ENCODE measurements around the gene ARSD. TPM values are rescaled to one million over a fixed set of nuclear protein-coding genes. Genes with fewer than 3 reads are reported as not detected.

The ARSD gene
- total RNA-seq, 1 donor from 2014 or later, result 19.8 TPM

DNA sequence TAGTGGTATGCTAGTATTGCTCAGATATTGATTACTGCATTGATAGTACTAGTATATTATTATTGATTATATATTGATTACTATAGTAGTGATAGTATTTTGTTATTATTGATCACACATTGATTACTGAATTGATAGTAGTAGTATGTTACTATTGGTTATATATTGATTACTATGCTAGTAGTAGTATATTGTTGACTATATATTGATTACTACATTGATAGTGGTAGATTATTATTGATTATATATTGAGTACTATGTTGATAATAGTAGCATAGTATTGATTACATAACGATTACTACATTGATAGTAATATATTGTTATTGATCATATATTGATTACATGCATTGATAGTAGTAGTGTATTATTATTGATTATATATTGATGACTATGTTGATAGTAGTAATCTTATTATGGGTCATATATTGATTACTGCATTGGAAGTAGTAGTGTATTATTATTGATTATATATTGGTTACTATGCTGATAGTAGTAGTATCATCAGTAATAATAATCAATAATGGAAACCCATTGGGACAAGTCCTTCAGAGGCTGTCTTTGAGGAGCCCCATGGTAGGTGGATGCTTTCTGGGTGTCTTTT, 69.8 kb downstream of the ARSD start:
- H3K9me3 Mint-ChIP-seq (ENCODE audit: unreplicated experiment), result no peaks in the 10 kb centered on the region
- H3K36me3 Mint-ChIP-seq (ENCODE audit: low read depth, unreplicated experiment), result peaks cover 3% of the 10 kb centered on the region
- H3K4me3 Mint-ChIP-seq (ENCODE audit: unreplicated experiment), result no peak overlapping the region
- no peaks in the 10 kb centered on the region for H3K4me1 Mint-ChIP-seq (ENCODE audit: unreplicated experiment)
- TF ChIP-seq, protein P1, sequence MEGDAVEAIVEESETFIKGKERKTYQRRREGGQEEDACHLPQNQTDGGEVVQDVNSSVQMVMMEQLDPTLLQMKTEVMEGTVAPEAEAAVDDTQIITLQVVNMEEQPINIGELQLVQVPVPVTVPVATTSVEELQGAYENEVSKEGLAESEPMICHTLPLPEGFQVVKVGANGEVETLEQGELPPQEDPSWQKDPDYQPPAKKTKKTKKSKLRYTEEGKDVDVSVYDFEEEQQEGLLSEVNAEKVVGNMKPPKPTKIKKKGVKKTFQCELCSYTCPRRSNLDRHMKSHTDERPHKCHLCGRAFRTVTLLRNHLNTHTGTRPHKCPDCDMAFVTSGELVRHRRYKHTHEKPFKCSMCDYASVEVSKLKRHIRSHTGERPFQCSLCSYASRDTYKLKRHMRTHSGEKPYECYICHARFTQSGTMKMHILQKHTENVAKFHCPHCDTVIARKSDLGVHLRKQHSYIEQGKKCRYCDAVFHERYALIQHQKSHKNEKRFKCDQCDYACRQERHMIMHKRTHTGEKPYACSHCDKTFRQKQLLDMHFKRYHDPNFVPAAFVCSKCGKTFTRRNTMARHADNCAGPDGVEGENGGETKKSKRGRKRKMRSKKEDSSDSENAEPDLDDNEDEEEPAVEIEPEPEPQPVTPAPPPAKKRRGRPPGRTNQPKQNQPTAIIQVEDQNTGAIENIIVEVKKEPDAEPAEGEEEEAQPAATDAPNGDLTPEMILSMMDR (IDR thresholded peaks at IDR 0.05; ENCODE audit: unreplicated experiment), result no peak
- DNase-seq (ENCODE audit: low spot score), result no peak
- H3K27ac Mint-ChIP-seq (ENCODE audit: unreplicated experiment), result no peak overlapping the region
- H3K27me3 Mint-ChIP-seq (ENCODE audit: unreplicated experiment), result no peaks in the 10 kb centered on the region

DNA sequence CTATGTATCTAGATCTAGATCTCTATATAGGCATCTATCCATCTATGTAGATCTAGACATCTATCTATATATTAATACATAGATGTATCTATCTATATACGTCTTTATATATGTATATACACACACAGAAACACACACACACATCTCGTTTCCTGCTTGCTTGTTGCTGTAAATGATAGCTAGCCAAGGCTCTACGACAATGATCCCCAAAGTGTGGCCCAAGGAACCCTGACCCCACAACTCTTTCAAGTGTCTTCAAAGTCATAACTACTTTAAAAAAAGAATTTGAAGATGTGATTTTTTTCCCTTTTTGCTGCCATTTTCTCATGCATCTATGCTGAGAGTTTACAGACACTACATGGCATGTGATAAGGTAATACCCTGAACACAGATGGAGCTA, 71.6 kb downstream of the ARSD start:
- peaks cover 3% of the 10 kb centered on the region for H3K36me3 Mint-ChIP-seq (ENCODE audit: low read depth, unreplicated experiment)
- H3K27me3 Mint-ChIP-seq (ENCODE audit: unreplicated experiment), result no peaks in the 10 kb centered on the region
- TF ChIP-seq, protein P1 (IDR thresholded peaks at IDR 0.05; ENCODE audit: unreplicated experiment), result no peak
- H3K27ac Mint-ChIP-seq (ENCODE audit: unreplicated experiment), result no peak overlapping the region
- DNase-seq (ENCODE audit: low spot score), result no peak
- no peaks in the 10 kb centered on the region for H3K9me3 Mint-ChIP-seq (ENCODE audit: unreplicated experiment)
- no peaks in the 10 kb centered on the region for H3K4me1 Mint-ChIP-seq (ENCODE audit: unreplicated experiment)
- H3K4me3 Mint-ChIP-seq (ENCODE audit: unreplicated experiment), result no peak overlapping the region

DNA sequence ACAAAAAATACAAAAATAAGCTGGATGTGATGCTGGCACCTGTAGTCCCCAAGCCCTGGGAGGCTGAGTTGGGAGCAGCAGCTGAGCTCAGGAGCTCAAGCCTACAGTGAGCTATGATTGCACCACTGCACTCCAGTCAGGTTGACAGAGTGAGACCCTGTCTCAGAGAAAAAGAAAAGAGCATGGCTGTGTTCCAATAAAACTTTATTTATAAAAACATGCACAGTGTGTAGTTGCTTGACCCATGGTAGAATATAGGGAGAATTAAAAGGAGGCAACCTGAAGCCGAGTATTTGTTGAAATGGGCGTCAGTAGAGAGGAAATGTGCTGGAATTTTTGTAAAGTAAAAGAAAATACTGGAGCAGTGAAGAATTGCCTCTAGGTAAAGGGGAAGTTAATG, 73.4 kb downstream of the ARSD start:
- DNase-seq (ENCODE audit: low spot score), result no peak
- Mint-ChIP-seq H3K36me3 (ENCODE audit: low read depth, unreplicated experiment) (no peaks in the 10 kb centered on the region), H3K27me3 (ENCODE audit: unreplicated experiment) (no peaks in the 10 kb centered on the region), H3K4me1 (ENCODE audit: unreplicated experiment) (no peaks in the 10 kb centered on the region), H3K9me3 (ENCODE audit: unreplicated experiment) (no peaks in the 10 kb centered on the region), H3K27ac (ENCODE audit: unreplicated experiment) (no peak overlapping the region), H3K4me3 (ENCODE audit: unreplicated experiment) (no peak overlapping the region)
- TF ChIP-seq, protein P1 (IDR thresholded peaks at IDR 0.05; ENCODE audit: unreplicated experiment), result no peak

DNA sequence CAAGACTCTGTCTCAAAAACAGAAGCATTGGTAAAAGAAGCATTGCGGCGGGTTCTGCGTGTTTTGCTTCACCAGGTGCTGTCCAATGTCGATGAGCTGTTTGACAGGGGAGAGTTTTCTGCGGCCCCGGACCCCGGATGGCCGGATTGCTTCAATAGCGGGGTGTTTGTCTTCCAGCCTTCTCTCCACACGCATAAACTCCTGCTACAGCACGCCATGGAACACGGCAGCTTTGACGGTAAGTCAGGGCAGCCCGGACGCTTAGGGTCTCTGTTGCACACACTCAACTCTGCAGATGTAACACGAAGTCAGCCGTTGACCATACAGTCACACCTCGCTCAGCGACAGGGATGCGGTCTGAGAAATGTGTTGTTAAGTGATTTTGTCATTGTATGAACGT, 74.2 kb downstream of the ARSD start:
- no peak overlapping the region for H3K4me3 Mint-ChIP-seq (ENCODE audit: unreplicated experiment)
- H3K4me1 Mint-ChIP-seq (ENCODE audit: unreplicated experiment), result no peaks in the 10 kb centered on the region
- H3K27me3 Mint-ChIP-seq (ENCODE audit: unreplicated experiment), result no peaks in the 10 kb centered on the region
- DNase-seq (ENCODE audit: low spot score), result no peak
- TF ChIP-seq, protein P1 (IDR thresholded peaks at IDR 0.05; ENCODE audit: unreplicated experiment), result no peak
- H3K27ac Mint-ChIP-seq (ENCODE audit: unreplicated experiment), result no peak overlapping the region
- H3K36me3 Mint-ChIP-seq (ENCODE audit: low read depth, unreplicated experiment), result no peaks in the 10 kb centered on the region
- no peaks in the 10 kb centered on the region for H3K9me3 Mint-ChIP-seq (ENCODE audit: unreplicated experiment)

Other genes with a start within 250 kb of the ARSD start
- 714 TPM for gene CD99, start 238.0 kb downstream of the ARSD start, total RNA-seq (ENCODE audit: unreplicated experiment)
- 0.18 TPM for gene XG, start 177.3 kb downstream of the ARSD start, total RNA-seq (ENCODE audit: unreplicated experiment)
- gene GYG2, start 100.4 kb downstream of the ARSD start, total RNA-seq (ENCODE audit: unreplicated experiment), result 4.5 TPM
- not detected for gene ARSH, start 77.2 kb upstream of the ARSD start, total RNA-seq (ENCODE audit: unreplicated experiment)
- gene ARSF, start 112.1 kb upstream of the ARSD start, total RNA-seq (ENCODE audit: unreplicated experiment), result not detected

All from endothelial cell (in vitro differentiated cells).